Mesothelial cell of epicardium (in vitro differentiated cells): ENCODE data around the gene GRID1. TPM values are rescaled to one million over a fixed set of nuclear protein-coding genes. Genes with fewer than 3 reads are reported as not detected.

Experiments used
- DNase-seq, 2 experiments: peaks; one replicate each; pipeline ENCODE4 v3.0.0; 2021; ENCODE audit warnings: low spot score in 2 of 2; ENCODE audit not compliant: unreplicated experiment in 2 of 2
- H3K27ac Mint-ChIP-seq: 2 replicates; pipeline ENCODE4 v1.8.0; 2021; ENCODE audit warnings: mixed read lengths
- H3K27me3 Mint-ChIP-seq: 2 replicates; pipeline ENCODE4 v1.8.0; 2021; ENCODE audit warnings: low read depth, mixed read lengths
- H3K36me3 Mint-ChIP-seq: 2 replicates; pipeline ENCODE4 v1.8.0; 2021; ENCODE audit warnings: mixed read lengths
- H3K4me1 Mint-ChIP-seq: 2 replicates; pipeline ENCODE4 v1.8.0; 2021; ENCODE audit warnings: mixed read lengths
- H3K4me3 Mint-ChIP-seq: 2 replicates; pipeline ENCODE4 v1.8.0; 2021; ENCODE audit warnings: mild to moderate bottlenecking, moderate library complexity, mixed read lengths
- H3K9me3 Mint-ChIP-seq: 2 replicates; pipeline ENCODE4 v1.8.0; 2021; ENCODE audit warnings: mixed read lengths
- CTCF ChIP-seq: fragments of 200-600 bp; sonication (generic); IDR thresholded peaks from one replicate; pipeline ENCODE4 v1.5.0; 2021; ENCODE audit warnings: antibody characterized with exemption; ENCODE audit not compliant: unreplicated experiment
- total RNA-seq: library from RNA; stranded (reverse); gene quantifications from 3 replicates; pipeline ENCODE4 v1.2.1, GENCODE V29; 2021

GRID1 gene
- total RNA-seq, 1 donor from 2014 or later = 0.22 TPM

DNA sequence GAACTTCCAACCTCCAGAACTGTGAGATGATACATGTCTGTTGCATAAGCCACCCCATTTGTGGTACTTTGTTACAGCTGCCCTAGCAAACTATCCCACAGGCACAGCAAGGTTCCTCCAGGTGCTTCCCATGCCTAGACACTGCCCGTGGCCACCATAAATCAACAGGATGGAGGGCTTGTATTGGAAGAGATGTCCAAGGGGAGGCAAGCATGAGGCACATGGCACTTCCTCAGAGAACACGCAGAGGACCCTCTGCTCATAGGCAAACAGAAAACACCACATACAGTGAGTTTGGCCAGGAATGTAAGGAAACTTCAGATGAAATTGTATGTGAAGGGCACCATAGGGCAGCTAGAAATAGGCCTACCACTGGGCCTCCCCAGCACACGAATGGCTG lies 291.1 kb downstream of the GRID1 start:
- Mint-ChIP-seq H3K27ac (no peak overlapping the region), H3K4me1 (no peaks in the 10 kb centered on the region), H3K27me3 (peaks cover 35% of the 10 kb centered on the region), H3K4me3 (no peak overlapping the region), H3K36me3 (no peaks in the 10 kb centered on the region), H3K9me3 (no peaks in the 10 kb centered on the region)
- no peak for TF ChIP-seq CTCF
- no peak for DNase-seq

DNA sequence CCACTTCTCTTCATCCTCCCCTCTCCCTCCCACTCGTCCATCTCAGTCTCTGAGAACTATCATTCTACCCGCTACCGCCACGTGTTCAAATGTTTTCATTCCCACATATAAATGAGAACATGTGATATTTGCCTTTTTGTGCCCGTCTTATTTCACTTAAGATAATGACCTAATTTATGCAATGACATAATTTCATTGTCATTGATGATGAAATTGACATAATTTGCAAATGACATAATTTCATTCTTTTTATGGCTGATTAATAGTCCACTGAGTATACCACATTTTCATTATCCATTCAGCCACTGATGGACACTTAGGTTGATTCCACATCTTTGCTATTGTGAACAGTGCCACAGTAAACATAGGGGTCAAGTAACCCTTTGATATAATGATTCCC lies 292.3 kb downstream of the GRID1 start:
- no peak for DNase-seq
- no peaks in the 10 kb centered on the region for H3K9me3 Mint-ChIP-seq
- no peaks in the 10 kb centered on the region for H3K36me3 Mint-ChIP-seq
- H3K27ac Mint-ChIP-seq = no peak overlapping the region
- TF ChIP-seq CTCF = no peak
- H3K4me1 Mint-ChIP-seq = no peaks in the 10 kb centered on the region
- H3K4me3 Mint-ChIP-seq = no peak overlapping the region
- H3K27me3 Mint-ChIP-seq = peaks cover 35% of the 10 kb centered on the region

GRCh38 chr10:86073199-86073977 lies 293.2 kb downstream of the GRID1 start:
- DNase-seq = no peak
- no peak overlapping the region for H3K27ac Mint-ChIP-seq
- no peaks in the 10 kb centered on the region for H3K4me1 Mint-ChIP-seq
- no peak overlapping the region for H3K4me3 Mint-ChIP-seq
- H3K36me3 Mint-ChIP-seq = no peaks in the 10 kb centered on the region
- no peaks in the 10 kb centered on the region for H3K9me3 Mint-ChIP-seq
- no peak for TF ChIP-seq CTCF
- H3K27me3 Mint-ChIP-seq = peaks cover 41% of the 10 kb centered on the region

DNA sequence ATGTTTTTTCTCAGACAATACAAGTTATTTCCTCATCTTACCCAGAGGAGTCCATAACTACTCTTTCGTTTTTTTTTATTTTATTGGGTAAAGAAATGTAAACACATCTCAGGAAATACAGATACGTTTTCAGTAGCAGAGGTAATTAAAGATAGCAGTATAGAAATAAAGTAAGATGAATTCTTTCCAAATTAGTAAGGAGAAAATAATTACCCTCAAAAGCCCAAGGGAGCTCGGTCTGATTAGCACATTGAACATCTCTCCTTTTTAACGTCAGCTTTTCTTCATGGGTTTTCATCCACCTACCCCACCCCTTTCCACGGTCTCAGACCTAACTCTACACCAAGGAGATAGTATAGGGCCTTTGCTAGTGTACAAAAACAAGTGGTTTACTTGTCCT lies 294.2 kb downstream of the GRID1 start:
- no peaks in the 10 kb centered on the region for H3K36me3 Mint-ChIP-seq
- H3K27me3 Mint-ChIP-seq = peaks cover 41% of the 10 kb centered on the region
- no peaks in the 10 kb centered on the region for H3K9me3 Mint-ChIP-seq
- H3K4me3 Mint-ChIP-seq = no peak overlapping the region
- no peak overlapping the region for H3K27ac Mint-ChIP-seq
- TF ChIP-seq CTCF = no peak
- no peaks in the 10 kb centered on the region for H3K4me1 Mint-ChIP-seq
- no peak for DNase-seq

GRCh38 chr10:86071758-86072157 lies 294.8 kb downstream of the GRID1 start:
- no peak overlapping the region for H3K4me3 Mint-ChIP-seq
- peak in 1 of 2 experiments; percentile 11 for DNase-seq
- TF ChIP-seq CTCF = no peak
- no peaks in the 10 kb centered on the region for H3K36me3 Mint-ChIP-seq
- H3K27ac Mint-ChIP-seq = no peak overlapping the region
- no peaks in the 10 kb centered on the region for H3K4me1 Mint-ChIP-seq
- peaks cover 41% of the 10 kb centered on the region for H3K27me3 Mint-ChIP-seq
- no peaks in the 10 kb centered on the region for H3K9me3 Mint-ChIP-seq
